ENCODE measurements around the gene AKAP13. TPM values are rescaled to one million over a fixed set of nuclear protein-coding genes. Genes with fewer than 3 reads are reported as not detected.

The AKAP13 gene
- total RNA-seq, 4 donors from 2014 or later, result 57.3 to 178 (median 81.5) TPM

- TF ChIP-seq, protein P1, sequence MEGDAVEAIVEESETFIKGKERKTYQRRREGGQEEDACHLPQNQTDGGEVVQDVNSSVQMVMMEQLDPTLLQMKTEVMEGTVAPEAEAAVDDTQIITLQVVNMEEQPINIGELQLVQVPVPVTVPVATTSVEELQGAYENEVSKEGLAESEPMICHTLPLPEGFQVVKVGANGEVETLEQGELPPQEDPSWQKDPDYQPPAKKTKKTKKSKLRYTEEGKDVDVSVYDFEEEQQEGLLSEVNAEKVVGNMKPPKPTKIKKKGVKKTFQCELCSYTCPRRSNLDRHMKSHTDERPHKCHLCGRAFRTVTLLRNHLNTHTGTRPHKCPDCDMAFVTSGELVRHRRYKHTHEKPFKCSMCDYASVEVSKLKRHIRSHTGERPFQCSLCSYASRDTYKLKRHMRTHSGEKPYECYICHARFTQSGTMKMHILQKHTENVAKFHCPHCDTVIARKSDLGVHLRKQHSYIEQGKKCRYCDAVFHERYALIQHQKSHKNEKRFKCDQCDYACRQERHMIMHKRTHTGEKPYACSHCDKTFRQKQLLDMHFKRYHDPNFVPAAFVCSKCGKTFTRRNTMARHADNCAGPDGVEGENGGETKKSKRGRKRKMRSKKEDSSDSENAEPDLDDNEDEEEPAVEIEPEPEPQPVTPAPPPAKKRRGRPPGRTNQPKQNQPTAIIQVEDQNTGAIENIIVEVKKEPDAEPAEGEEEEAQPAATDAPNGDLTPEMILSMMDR (IDR thresholded peaks at IDR 0.05), result no peak
- no peak for TF ChIP-seq POLR2A (IDR thresholded peaks at IDR 0.05)
- no peak for DNase-seq
- peaks cover 0 to 15% (median 0%) of the 10 kb centered on the region in 3 donors for H3K4me1 ChIP-seq
- no peak overlapping the region for H3K4me3 ChIP-seq
- 89 to 94% methylated on average over 5 to 7 of the region's 7 CpGs for WGBS, 2 donors
- intact Hi-C loops (cut with DNase I), result no loop called here
- H3K27me3 ChIP-seq, result no peaks in the 10 kb centered on the region
- peaks cover 0 to 30% (median 0%) of the 10 kb centered on the region in 3 donors for H3K36me3 ChIP-seq
- peak overlapping the region in 2 of 4 donors; percentile 10 to 16 for H3K27ac ChIP-seq
- H3K9me3 ChIP-seq, result no peaks in the 10 kb centered on the region
Observed at GRCh38 chr15:85559530-85559929, 179.1 kb downstream of the AKAP13 start.

DNA sequence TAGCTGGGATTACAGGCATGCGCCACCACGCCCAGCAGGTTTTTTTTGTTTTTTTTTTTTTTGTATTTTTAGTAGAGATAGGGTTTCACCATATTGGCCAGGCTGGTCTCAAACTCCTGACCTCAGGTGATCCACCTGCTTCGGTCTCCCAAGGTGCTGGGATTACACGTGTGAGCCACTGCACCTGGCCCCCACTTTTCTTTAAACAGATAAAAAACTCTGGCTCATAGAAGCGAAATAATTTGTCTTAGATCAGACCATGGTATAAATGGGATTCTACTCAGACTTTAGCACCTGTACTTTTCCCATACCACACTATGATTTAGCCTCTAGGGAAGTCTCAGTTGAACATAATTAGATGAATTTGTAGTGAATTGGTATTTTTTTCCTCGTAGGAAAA, 182.4 kb downstream of the AKAP13 start:
- no peak for DNase-seq
- Histone ChIP-seq H3K27me3 (no peaks in the 10 kb centered on the region), H3K4me1 (peaks cover 0 to 30% (median 0%) of the 10 kb centered on the region in 3 donors), H3K27ac (no peak overlapping the region), H3K4me3 (no peak overlapping the region), H3K36me3 (peaks cover 0 to 32% (median 0%) of the 10 kb centered on the region in 3 donors), H3K9me3 (no peaks in the 10 kb centered on the region)
- WGBS, 2 donors, result 96% methylated on average over 5 to 6 of the region's 6 CpGs
- intact Hi-C loops (cut with DNase I), result no loop called here
- no peak for TF ChIP-seq POLR2A (IDR thresholded peaks at IDR 0.05)
- TF ChIP-seq, protein P1 (IDR thresholded peaks at IDR 0.05), result no peak

DNA sequence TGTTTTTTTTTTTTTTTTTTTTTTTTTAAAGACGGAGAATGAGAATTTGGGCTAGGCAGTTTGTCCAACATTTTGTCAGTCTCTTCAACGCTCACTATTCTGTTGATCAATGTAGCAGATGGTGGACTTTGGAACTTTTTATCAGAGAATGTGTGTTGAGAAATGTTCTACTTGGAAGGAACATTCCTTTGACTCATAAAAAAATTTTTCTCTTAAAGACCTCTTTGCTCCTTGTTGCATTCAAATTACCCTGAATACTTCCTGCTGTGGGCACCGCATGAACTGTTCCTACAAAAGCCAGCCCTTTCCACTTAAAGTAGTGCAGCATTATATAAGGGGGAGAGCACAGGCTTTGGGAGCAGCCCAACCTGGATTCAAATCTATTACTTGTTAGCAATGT, 182.9 kb downstream of the AKAP13 start:
- Histone ChIP-seq H3K4me1 (peaks cover 0 to 29% (median 0%) of the 10 kb centered on the region in 3 donors), H3K36me3 (peaks cover 0 to 29% (median 0%) of the 10 kb centered on the region in 3 donors), H3K4me3 (no peak overlapping the region), H3K27ac (no peak overlapping the region), H3K27me3 (no peaks in the 10 kb centered on the region), H3K9me3 (no peaks in the 10 kb centered on the region)
- no peak for DNase-seq
- no peak for TF ChIP-seq POLR2A (IDR thresholded peaks at IDR 0.05)
- TF ChIP-seq, protein P1 (IDR thresholded peaks at IDR 0.05), result no peak
- intact Hi-C loops (cut with DNase I), result no loop called here
- 86 to 91% methylated on average over 3 of the region's 3 CpGs for WGBS, 2 donors

DNA sequence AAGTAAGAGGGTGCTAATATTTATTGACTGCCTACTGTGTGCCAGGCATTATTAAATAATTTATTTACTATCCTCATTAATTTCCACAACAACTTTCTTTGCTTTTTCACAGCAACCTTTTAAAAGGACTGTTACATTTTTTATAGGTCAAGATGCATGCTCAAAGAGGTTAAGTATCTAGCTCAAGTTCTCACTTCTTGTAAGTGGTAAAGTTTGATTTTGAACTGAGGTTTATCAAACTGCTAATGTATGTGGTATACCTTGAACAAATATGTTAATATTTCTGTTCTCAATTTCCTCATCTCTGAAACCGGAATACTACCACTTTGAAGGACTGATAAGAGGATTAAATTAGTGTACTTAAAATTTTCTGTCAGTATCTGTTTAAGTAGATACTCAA, 183.3 kb downstream of the AKAP13 start:
- Histone ChIP-seq H3K4me3 (no peak overlapping the region), H3K4me1 (peaks cover 0 to 25% (median 0%) of the 10 kb centered on the region in 3 donors), H3K27me3 (no peaks in the 10 kb centered on the region), H3K36me3 (peaks cover 0 to 26% (median 0%) of the 10 kb centered on the region in 3 donors), H3K27ac (no peak overlapping the region), H3K9me3 (no peaks in the 10 kb centered on the region)
- DNase-seq, result no peak
- intact Hi-C loops (cut with DNase I), result no loop called here
- WGBS, 2 donors, result 95 to 96% methylated on average over 1 of the region's 1 CpG
- TF ChIP-seq POLR2A (IDR thresholded peaks at IDR 0.05), result no peak
- TF ChIP-seq, protein P1 (IDR thresholded peaks at IDR 0.05), result no peak

DNA sequence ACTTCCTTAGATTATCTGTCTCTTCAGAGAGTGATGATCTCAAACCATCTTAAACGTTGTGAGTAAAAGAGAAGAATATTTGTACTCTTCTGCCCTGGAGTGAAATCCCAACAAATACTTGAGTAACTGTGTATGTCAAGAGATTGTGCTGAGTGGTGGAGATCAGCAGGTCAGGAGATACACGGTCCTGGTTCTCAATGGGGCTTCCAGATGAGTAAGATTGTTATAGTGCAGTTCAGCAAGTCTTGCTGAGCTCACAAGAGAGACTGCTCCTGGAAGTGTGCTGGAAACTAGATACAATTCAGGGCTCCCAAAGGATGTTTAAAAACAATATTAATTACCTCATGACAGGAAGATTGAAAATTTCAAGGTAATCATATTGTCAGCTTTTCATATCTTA, 184.3 kb downstream of the AKAP13 start:
- no peak for DNase-seq
- no peaks in the 10 kb centered on the region for H3K9me3 ChIP-seq
- no peaks in the 10 kb centered on the region for H3K27me3 ChIP-seq
- intact Hi-C loops (cut with DNase I), result no loop called here
- H3K36me3 ChIP-seq, result peaks cover 0 to 16% (median 0%) of the 10 kb centered on the region in 3 donors
- peaks cover 0 to 18% (median 0%) of the 10 kb centered on the region in 3 donors for H3K4me1 ChIP-seq
- TF ChIP-seq, protein P1 (IDR thresholded peaks at IDR 0.05), result no peak
- TF ChIP-seq POLR2A (IDR thresholded peaks at IDR 0.05), result no peak
- no peak overlapping the region for H3K4me3 ChIP-seq
- peak overlapping the region in 2 of 4 donors; percentile 2 to 6 for H3K27ac ChIP-seq
- 35 to 51% methylated on average over 2 of the region's 2 CpGs for WGBS, 2 donors

Measured in esophagus squamous epithelium (tissue), 5 donors.